Activated naive CD8-positive, alpha-beta T cell treated with anti-CD3 and anti-CD28 coated beads, Interleukin-2, amount 50 U/mL, for 16 hours (primary cell): ENCODE measurements around the gene ABL2.
"Not testable (repeated sequence)": the region's sequence is repeated elsewhere in the genome, so short reads cannot be mapped to it uniquely, and the experiment has no call there.

Experiments used
- DNase-seq: peaks from one replicate; pipeline ENCODE4 v3.0.0-alpha.2; 2020; ENCODE audit warnings: low read depth, low spot score

ABL2 gene

DNA sequence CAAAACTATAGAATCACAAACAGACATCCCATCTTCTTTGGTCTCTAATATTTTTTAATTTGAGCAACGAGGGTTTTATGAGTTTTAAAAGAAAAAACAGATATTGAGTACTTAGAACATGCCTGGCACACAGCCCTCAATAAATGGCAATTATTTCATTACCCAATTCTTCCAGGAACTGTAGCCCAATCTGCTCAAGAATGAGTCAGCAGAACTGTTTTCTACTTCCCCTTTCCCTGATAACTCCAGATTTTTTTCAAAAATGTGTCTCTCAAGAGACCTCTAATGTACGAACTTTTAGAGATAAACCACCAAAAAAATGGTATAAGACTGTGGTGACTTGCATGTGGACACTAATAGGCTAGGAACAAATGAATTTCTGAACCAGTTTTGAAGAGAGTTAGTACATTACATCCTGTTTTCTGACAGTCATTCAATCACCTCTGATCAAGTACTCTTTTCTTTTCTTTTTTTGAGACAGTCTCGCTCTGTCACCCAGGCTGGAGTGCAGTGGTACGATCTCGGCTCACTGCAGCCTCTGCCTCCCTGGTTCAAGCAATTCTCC lies 11.5 kb downstream of the ABL2 start:
- no peak for DNase-seq

GRCh38 chr1:179213317-179213716 lies 16.2 kb downstream of the ABL2 start:
- not testable (repeated sequence) for DNase-seq

DNA sequence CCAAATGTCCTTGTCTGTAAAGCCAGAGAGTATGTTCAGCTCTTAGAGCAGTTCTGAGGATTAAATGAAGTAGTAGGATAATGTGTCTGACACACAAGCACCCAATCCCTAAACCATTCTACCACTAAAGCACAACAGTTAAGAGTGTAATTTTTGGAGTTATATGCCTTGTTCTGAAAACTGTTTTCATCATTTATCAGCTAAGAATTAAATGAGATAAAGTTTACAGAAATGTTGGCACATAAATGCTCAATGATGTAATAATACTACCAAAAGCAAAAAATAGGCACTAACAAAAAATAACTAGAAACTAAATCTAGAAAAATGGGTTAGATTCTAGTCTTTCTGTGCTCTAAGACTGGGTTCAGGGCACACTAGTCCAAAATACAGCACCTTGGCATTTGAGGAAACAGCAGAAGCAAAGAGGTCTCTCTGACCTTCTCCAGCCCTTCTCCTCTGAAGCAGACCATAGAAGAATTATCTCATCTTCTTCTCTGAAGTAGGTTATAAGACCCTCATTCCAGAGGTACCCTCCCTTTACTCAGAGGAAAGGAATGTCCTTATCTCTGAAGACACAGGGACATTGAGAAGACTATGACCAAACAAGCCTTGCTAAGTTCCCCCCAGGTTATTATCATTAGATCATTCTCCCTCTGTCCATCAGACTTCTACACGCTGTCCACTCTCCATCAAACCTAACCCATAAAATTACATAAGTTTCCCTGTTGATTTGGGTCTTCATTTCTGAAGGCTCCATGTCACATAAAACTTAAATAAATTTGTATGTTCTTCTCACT lies 20.6 kb downstream of the ABL2 start:
- DNase-seq, result no peak

- no peak for DNase-seq
Observed at GRCh38 chr1:179206812-179207211, 22.7 kb downstream of the ABL2 start.

GRCh38 chr1:179205284-179205683 lies 24.2 kb downstream of the ABL2 start:
- DNase-seq, result no peak

- DNase-seq, result no peak
Observed at GRCh38 chr1:179202161-179202560, 27.3 kb downstream of the ABL2 start.

DNA sequence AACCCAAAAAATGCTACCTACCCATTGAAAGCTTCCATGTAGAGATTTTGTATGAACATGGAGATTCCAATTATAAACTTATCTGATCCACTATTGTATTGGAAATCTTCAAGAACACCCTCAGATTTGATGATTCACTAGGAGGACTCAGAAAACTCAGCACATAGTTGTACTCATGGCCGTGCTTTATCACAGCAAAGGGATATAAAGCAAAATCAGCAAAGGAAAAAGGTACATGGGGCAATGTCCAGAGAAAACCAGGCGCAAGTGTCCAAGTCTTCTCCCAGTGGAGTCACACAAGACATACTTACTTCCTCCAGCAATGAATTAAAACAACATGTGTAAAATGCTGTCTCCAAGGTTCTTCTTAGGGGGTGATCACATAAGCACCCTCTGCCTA lies 28.9 kb downstream of the ABL2 start:
- no peak for DNase-seq

DNA sequence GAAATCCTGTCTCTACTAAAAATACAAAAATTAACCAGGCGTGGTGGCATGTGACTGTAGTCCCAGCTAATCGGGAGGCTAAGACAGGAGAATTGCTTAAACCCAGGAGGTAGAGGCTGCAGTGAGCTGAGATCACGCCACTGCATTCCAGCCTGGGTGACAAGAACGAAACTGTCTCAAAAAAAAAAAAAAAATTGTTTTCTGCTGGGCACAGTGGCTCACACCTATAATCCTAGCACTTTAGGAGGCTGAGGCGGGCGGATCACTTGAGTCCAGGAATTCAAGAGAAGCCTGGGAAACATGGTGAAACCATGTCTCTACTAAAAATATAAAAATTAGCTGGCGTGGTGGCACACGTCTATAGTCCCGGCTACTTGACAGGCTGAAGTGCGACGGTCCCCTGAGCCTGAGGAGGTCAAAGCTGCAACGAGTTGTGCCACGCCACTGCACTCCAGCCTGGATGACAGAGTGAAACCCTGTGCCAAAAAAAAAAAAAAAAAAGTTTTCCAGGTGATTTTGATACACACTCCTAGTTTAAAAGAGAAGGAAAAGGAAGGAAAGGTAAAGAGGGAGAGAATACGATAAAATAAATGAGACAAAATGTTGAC lies 31.7 kb downstream of the ABL2 start:
- no peak for DNase-seq

- not testable (repeated sequence) for DNase-seq
Observed at GRCh38 chr1:179195857-179196256, 33.6 kb downstream of the ABL2 start.

- DNase-seq, result no peak
Observed at GRCh38 chr1:179195376-179195775, 34.1 kb downstream of the ABL2 start.

DNA sequence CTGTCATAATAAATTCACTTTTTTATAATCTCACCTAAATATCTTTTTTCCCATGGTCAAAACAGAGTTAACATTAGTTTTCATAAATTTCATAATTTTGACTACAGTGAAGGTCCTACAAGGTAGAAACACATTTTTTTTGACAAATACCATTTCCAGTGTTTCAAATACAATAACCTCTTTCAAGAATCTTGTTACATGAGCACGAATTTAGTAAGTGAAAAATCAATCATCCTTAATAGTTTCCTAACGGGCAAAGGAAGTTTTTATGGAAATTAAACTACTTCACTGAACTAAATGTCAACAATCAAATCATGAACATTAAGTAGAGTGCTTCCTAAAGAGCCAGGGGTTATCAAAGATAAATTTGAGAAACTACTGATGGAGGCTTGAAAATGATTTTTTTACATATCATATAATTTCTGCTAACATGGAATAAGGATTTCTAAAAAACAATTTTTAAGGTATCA lies 35.4 kb downstream of the ABL2 start:
- DNase-seq, result no peak

DNA sequence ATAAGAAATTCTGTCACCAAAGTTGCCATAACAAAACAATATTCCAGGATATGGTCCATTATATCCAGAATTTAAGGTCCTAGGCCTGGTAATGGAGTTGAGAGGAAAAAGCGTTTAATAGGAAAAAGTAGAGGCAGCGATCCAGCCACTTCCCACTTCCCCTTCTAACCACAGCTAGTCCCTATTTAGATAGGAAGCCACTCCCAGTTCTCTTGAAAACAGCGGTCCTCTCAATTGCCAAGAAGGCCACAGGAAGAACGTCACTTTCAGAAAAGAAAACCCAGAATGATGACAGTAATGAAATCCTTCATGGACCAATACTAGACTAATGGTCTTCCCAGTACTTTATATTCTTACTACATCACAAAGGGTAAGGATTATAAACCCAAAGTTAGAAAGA lies 38.6 kb downstream of the ABL2 start:
- no peak for DNase-seq

- no peak for DNase-seq
Observed at GRCh38 chr1:179187735-179188471, 41.6 kb downstream of the ABL2 start.

DNA sequence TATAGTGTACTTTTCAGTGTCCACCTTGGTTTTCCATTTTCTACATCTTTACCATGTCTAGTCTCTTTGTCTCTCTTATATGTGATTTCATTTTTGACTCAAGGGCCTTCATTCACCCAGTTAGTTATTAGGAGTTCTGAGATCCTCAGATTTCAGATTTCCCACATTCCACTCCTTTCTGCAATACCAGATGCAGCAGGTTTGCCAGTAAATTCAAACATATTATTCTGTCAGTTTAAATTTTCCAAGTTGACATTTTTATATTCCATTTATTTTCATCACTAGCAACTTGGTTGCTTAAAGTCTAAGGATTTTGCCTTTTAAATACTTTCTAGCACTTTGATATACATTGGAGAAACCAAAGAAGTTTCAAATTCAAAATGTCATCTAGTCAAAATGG lies 42.4 kb downstream of the ABL2 start:
- DNase-seq, result no peak

DNA sequence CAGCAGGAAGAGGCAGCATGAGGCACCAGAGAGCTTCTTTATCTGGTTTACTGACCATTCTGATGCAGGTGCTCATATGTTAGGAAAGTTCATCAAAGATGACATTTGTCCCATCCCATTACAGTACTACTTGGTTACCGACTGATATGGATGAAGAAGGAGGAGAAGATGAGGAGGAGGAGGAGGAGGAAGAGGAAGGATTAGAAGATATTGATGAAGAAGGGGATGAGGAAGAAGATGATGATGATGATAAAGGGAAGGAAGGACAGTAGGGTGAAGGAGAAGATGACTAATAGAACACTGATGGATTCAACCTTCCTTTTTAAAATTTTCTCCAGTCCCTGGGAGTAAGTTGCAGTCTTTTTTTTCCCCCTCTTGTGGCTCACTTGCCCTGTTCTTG lies 45.1 kb downstream of the ABL2 start:
- no peak for DNase-seq

DNA sequence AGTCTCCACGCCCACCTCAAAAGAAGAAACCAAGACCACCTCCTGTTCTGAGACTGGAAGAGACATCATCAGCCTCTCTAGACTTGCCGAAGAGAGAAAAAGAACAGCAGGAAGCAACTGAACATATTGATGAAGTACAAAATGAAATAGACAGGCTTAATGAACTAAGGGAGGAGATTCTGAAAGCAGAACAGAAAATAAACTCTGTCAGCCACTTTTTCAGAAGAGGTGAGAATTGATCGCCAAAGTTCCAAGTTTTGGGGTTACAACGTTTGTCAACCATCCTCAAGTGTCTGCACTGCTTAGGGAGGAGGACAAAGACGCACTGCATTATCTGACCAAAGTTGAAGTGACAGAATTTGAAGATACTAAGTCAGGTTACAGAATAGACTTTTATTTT lies 45.6 kb downstream of the ABL2 start:
- DNase-seq, result no peak

- no peak for DNase-seq
Observed at GRCh38 chr1:179178950-179179349, 50.5 kb downstream of the ABL2 start.

GRCh38 chr1:179178183-179178582 lies 51.3 kb downstream of the ABL2 start:
- no peak for DNase-seq

GRCh38 chr1:179177615-179178014 lies 51.9 kb downstream of the ABL2 start:
- DNase-seq, result no peak

DNA sequence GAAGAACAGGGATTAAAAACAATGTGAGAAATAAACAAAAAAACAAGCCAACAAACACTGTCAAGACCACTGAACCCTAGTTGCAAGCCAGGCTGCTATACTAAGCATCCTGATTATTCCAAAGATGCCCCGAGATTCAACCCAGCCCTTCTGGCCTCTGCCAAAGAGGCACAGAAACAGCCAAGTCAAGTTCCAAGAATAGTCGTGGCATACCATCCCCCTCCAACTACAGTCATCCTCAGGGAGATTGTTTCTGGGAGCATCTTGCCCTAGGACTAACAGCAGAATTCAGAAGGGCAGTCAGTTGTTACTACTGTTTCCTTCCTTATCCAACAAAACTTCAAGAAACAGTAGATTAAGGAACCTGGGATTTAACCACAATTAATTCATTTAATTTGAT lies 52.3 kb downstream of the ABL2 start:
- DNase-seq, result no peak

GRCh38 chr1:179175011-179175841 lies 54.3 kb downstream of the ABL2 start:
- no peak for DNase-seq

DNA sequence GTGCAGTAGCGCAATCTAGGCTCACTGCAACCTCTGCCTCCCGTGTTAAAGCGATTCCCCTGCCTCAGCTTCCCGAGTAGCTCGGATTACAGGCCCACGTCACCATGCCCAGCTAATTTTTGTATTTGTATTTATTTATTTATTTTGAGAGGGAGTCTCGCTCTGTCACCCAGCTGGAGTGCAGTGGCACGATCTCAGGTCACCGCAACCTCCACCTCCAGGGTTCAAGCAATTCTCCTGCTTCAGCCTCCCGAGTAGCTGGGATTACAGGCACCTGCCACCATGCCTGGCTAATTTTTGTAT lies 59.1 kb downstream of the ABL2 start:
- not testable (repeated sequence) for DNase-seq
